GM10847 (cell line): ENCODE data around the gene TBC1D30.

Experiments
- POLR2A ChIP-seq: IDR thresholded peaks from 2 replicates; pipeline ENCODE4 v1.6.1; 2011; ENCODE audit not compliant: insufficient read length; ENCODE audit errors: extremely low read depth

The TBC1D30 gene

GRCh38 chr12:64798165-64798564 lies 26.3 kb upstream of the TBC1D30 start:
- TF ChIP-seq POLR2A = no peak

- TF ChIP-seq POLR2A = no peak
Measured at GRCh38 chr12:64800640-64801039, 23.8 kb upstream of the TBC1D30 start.

GRCh38 chr12:64801381-64801780 lies 23.1 kb upstream of the TBC1D30 start:
- TF ChIP-seq POLR2A = no peak

- no peak for TF ChIP-seq POLR2A
Measured at GRCh38 chr12:64806173-64806572, 18.3 kb upstream of the TBC1D30 start.

- TF ChIP-seq POLR2A = no peak
Measured at GRCh38 chr12:64806593-64807460, 17.6 kb upstream of the TBC1D30 start.

- no peak for TF ChIP-seq POLR2A
Measured at GRCh38 chr12:64808110-64808509, 16.3 kb upstream of the TBC1D30 start.

- no peak for TF ChIP-seq POLR2A
Measured at GRCh38 chr12:64810831-64811230, 13.6 kb upstream of the TBC1D30 start.

GRCh38 chr12:64813723-64814122 lies 10.7 kb upstream of the TBC1D30 start:
- no peak for TF ChIP-seq POLR2A

GRCh38 chr12:64814432-64814831 lies 10.0 kb upstream of the TBC1D30 start:
- no peak for TF ChIP-seq POLR2A

GRCh38 chr12:64819816-64820402 lies 4.5 kb upstream of the TBC1D30 start:
- TF ChIP-seq POLR2A = no peak

GRCh38 chr12:64820593-64820992 lies 3.9 kb upstream of the TBC1D30 start:
- TF ChIP-seq POLR2A = no peak

GRCh38 chr12:64821116-64821630 lies 3.3 kb upstream of the TBC1D30 start:
- TF ChIP-seq POLR2A = no peak

- TF ChIP-seq POLR2A = no peak
Measured at GRCh38 chr12:64824130-64824499, 332 bp upstream of the TBC1D30 start.

- no peak for TF ChIP-seq POLR2A
Measured at GRCh38 chr12:64825143-64826021, 935 bp downstream of the TBC1D30 start.

GRCh38 chr12:64826234-64826633 lies 1.8 kb downstream of the TBC1D30 start:
- TF ChIP-seq POLR2A = no peak
